Suprapubic skin (tissue), 4 donors: ENCODE data around the gene CYFIP2.

ENCODE experiments used
- CTCF ChIP-seq, 2 donors: fragments of 200-600 bp in 1 of 2; fragments of 450-650 bp in 1 of 2; sonication (generic) in 1 of 2; IDR thresholded peaks; one replicate each; pipeline ENCODE4 v1.5.1; 2016 to 2019; ENCODE audit warnings: antibody characterized with exemption in 2 of 2, mild to moderate bottlenecking in 1 of 2, moderate library complexity in 1 of 2
- POLR2A ChIP-seq, 2 donors: fragments of 450-650 bp; IDR thresholded peaks; one replicate each; pipeline ENCODE4 v1.6.1; 2017; ENCODE audit warnings: antibody characterized with exemption in 2 of 2, mild to moderate bottlenecking in 2 of 2, moderate library complexity in 2 of 2
- POLR2AphosphoS5 ChIP-seq, 3 donors: sonication (generic); formaldehyde crosslinking; IDR thresholded peaks; one replicate each; pipeline ENCODE4 v1.6.1; 2017; ENCODE audit warnings: antibody characterized with exemption in 3 of 3

- TF ChIP-seq POLR2A (IDR thresholded peaks at IDR 0.05): no peak
- no peak for TF ChIP-seq CTCF (IDR thresholded peaks at IDR 0.05)
- TF ChIP-seq POLR2AphosphoS5 (IDR thresholded peaks at IDR 0.05): no peak
These were observed 12.6 kb downstream of the CYFIP2 start for GRCh38 chr5:157278319-157279037.
